ENCODE measurements around the gene ANKRD39. TPM values are rescaled to one million over a fixed set of nuclear protein-coding genes. Genes with fewer than 3 reads are reported as not detected.
A peak's percentile ranks its signal among the peaks of the same experiment; 100 is the strongest.

ANKRD39 gene
- total RNA-seq, 2 donors from 2014 or later, result 9.5 to 11.7 TPM

DNA sequence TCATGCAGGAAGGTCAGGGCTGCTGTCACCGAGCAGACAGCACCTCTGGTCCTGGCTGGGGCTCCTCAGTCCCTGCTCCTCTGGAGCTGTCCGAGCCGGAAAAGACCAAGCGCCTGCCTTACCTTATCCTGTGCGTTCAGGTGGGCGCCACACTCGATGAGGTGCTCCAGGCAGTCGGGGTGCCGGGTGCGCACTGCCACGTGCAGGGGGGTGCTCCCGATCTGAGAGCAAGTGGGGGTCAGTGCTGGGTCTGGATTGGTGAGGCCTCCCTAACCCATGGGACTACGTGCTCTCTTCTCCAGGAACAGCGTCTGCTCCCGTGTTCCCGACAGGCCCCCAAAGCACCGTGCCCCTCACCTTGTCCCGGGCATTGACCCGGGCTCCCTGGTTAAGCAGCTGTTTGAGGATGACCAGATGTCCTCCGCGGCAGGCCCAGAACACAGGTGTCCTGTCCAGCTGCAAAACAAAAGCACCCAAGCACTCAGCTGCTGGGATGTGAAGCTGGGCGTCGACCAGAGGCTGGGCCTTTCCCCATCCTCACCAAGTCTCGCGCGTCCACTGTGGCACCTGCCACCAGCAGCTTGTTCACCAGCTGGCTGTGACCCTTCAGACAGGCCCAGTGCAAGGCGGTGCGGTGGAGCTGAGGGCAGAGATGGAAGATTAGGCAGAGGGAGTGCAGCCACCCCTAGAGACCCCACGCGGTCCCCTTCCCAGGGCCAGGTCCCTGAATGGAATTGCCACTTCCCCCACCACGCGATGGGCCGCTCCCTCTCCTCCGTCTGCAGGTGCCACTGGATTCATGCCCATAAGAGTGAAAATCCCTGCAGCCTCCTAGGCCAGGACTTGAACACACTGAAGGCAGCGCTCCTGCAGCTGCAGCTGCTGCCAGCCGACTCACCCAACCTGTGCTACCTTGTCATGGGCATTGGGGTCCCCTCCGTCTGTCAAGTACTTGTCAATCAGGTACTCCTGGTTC is 17.7 kb downstream of the ANKRD39 start:
- intact Hi-C loops (cut with DNase I, micrococcal nuclease), result no loop called here
- no peak for ATAC-seq
- no peak for DNase-seq

DNA sequence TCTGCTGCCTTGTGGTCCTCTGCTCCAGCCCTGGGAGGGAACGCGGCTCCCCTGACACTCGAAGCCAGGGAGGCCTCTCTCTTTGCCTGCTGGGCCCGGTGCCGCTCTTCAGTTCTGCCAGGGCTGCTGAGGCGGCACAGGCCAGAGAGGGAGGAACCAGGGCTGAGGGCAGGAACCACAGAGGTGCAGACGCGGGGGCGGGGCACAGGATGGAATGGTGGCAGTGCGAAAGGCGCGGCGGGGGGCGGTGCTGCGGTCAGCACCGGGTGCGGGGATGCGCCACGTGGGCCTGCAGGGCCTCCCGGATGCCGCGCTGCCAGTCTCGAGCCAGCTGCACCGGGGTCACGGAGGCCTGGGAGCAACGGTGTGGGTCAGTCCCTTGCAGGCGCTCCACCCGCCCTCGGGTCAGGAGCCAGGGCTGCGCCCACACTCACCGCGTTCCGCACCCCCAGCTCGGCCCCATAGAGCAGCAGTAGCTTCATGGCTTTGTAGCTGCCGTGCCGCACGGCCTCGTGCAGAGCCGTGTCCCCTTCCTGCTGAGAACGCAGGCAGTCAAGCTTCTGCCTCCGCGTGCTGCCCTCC is 18.4 kb downstream of the ANKRD39 start:
- DNase-seq, result peak; percentile 80 to 92

DNA sequence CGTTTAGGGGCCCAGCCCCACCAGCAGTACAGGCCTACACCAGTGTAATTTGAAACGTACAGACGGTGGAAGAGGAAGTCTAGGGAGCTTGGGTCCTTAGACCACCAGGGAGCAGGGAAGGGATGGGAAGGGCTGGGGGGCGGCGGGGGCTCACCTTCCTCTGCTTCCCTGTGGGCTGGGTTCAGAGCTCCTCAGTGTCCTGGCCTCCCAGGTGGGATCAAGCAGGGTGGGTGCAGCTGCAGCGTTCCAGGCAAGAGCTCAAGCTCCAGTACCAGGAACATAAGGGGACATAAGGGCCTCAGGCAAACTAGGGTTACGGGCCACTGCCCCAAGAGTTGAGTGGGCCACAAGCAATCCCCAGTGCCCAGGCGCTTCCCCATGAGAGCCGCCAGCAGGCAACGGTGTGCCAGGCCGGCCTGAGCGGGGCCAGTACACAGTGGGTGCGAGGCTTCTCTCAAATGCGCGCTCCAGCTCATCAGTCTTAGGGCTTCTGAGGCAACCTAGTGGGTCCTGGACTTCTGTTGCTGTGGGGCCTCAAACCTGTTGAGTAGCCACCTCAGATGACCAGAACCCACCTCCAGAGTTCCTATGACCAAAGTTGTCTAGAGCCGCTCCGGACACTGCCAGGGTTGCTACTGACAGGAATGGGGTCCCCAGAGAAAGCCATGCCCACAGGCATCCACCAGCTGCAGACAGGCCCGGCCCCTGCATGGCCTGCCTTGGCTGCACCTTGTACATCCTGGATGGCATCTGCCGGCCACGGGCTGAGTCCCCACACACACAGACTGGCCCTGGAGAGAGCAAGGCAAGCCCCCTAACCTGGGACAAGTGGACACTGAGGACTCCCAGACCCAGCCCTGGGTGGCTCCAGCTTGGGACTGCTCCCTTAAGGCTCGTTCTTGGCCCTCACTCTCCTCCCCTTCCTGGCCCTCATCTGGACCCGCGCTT is 19.2 kb downstream of the ANKRD39 start:
- intact Hi-C loops (cut with DNase I, micrococcal nuclease), result no loop called here
- DNase-seq (peak in 1 of 2 donors; percentile 23), ATAC-seq (peak; percentile 17)

More for the DNA sequence above, 18.4 kb downstream of the ANKRD39 start:
- intact Hi-C loops (cut with DNase I, micrococcal nuclease), result no loop called here
- peak; percentile 89 for ATAC-seq

DNA sequence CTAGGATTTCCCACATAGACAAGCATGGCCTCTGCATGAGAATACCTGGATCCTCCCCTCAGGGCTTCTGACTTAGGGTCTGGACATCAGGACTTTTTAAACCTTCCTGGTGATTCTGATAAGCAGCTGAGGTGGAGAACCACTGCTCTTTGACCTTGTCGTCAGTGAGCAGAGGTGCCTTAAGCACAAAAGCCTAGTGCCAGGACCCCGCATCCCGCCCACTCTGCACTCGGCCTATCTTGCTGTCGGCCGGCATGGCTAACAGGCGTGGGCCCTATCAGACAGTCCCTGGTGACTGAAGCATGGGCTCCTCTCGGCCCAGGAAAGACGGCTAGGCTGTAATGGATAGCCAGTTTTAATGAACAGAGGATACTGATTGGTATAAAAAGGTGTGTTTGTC is 20.2 kb downstream of the ANKRD39 start:
- ATAC-seq, result no peak
- intact Hi-C loops (cut with DNase I, micrococcal nuclease), result no loop called here
- no peak for DNase-seq

DNA sequence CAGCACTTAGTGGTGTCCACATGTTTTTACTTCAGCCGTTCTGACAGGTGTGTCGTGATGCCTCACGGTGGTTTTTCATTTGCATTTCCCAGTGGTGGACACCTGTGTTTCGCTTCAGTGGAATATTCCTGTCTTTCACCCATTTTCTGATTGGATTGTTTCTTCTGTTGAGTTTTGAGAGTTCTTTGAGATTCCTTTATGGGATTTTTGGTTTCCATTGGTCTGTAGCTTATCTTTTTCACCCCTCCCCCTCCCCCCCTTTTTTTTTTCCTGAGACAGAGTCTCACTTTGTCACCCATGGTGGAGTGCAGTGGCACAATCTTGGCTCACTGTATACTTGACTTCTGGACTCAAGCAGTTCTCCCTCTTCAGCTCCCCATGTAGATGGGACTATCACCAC is 22.0 kb downstream of the ANKRD39 start:
- no peak for ATAC-seq
- intact Hi-C loops (cut with DNase I, micrococcal nuclease), result no loop called here
- no peak for DNase-seq

DNA sequence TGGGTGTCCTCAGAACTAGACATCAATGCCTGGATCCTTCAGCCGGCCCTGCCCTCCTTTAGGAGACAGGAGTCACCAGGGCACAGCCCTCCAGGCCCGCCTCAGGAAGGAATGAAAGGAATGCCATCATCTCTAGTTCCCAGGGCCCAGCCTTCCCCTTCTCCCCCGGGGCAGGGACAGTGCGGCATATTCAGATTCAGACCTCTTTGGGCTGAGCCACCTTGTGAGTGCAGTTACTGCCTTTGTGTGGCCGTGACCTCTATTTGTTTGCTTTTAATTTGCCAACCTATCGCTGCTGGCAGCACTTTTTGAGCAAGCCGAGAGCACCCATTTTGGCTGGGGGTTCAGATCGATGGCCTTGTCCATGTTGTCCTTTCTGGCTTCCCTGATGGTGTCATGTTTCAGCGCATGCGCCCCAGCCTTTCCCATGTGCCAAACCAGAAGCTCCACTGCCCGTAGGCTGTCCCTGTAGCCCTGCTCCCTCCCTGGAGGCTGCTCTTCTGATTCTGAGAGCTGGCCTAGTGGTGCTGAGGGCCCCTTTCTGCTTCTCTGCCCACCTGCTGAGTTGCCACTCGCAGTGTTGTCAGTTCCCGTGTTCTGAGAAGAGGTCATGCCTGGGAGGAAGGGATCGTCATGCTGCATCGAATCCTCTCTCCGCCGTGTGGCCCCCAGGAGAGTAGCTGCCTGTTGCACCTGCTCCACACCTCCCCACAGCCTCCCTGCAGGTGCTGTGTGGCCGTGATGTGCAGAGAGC is 24.9 kb downstream of the ANKRD39 start:
- intact Hi-C loops (cut with DNase I, micrococcal nuclease), result no loop called here
- no peak for DNase-seq
- peak; percentile 13 for ATAC-seq

DNA sequence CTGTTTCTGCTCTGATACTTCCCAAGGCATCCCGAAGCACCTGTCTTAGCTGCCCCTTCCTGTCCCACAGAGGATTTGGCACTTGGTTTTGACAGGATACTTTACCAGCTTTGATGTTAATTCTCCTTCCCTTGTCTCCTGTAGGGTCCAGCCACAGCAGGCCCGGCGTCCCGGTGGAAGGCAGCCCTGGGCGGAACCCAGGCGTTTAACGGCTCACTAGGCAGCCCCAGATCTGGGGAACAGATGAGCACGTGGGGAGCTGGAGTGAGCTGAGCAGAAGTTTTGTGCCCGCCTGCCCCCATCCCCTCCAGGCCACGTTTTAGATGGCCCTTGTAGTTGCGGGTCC is 25.4 kb downstream of the ANKRD39 start:
- intact Hi-C loops (cut with DNase I, micrococcal nuclease), result no loop called here
- DNase-seq, result no peak
- no peak for ATAC-seq

DNA sequence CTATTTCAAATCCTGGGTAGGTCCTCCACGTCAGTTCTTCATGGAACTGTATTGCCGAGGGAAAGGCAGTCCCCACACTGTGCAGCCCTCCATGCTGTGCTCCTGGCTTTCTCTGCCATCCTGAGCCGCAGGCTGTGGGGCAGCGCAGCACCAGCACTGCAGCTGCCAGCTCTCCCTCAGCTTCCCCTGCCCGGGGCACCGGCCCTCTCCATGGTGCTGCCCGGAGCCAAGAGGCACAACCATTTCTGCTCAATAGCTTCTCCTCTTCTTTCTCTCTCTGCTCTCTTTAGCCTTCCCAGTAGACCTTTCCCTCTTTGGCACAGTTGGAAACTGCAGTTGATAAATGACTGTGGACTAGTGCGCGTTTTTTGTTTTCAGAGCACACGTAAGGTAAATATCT is 26.1 kb downstream of the ANKRD39 start:
- intact Hi-C loops (cut with DNase I, micrococcal nuclease), result no loop called here
- DNase-seq (no peak), ATAC-seq (peak; percentile 29)

DNA sequence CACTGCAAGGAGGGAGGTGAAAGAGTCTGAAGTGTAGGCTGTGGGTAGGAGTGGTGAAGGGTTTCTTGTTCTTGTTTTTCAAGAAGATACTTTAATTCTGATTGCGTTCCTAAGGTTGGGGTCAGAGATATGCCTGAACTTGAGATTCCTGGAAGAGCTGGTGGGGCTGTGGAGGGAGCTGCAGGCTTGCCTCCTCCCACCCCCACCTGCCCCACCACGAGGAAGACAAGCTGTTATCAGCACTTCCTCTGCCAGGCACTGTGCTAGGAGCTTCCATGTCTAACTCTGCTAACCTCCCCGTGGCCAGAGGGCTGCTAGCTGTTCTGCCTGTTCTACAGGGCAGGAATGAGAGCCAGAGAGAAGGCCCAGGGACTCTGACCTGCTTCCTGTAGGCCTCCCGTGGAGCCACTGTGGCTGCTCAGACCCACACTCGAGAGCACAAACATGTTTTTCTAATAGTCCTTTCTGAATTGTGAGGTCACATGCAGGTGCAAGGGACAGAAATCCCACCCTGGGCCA is 27.7 kb downstream of the ANKRD39 start:
- intact Hi-C loops (cut with DNase I, micrococcal nuclease), result no loop called here
- ATAC-seq, result no peak
- DNase-seq, result no peak

DNA sequence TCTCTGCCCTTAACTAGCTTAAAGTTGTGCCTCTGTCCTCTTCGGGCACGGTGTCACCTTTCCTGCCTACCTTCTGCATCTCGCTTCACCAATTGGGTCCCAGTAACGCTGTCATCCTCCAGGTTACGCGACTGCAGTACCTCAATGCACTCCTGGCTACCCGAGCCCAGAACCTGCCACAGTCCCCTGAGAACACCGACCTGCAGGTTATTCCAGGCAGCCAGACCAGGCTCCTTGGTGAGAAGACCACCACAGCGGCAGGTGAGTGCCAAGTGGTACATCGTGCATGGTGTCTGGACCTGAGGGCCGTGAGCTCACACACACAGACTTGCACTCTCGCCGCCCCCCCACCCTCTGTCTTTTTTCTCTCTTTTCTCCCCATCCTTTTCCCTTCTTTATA is 28.9 kb downstream of the ANKRD39 start:
- DNase-seq, result no peak
- intact Hi-C loops (cut with DNase I, micrococcal nuclease), result no loop called here
- ATAC-seq, result no peak

DNA sequence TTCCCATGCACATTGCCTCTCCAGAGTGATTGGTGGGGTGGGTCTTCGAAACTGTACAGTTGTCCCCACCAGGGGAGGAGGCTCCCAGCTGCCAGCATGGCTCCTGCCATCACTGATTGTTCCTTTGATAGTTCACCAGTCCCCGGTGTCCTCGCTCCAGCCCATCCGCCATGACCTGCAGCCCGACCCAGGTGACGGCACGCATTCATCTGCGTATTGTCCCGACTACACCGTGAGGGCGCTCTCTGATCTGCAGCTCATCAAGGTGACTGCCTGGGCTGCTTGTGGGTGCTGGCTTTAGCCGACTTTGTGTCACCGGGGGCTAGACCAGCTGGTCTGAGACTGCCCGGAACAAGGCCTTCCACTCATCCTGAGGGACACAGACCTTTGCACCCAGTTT is 29.4 kb downstream of the ANKRD39 start:
- intact Hi-C loops (cut with DNase I, micrococcal nuclease), result no loop called here
- DNase-seq (no peak), ATAC-seq (no peak)

DNA sequence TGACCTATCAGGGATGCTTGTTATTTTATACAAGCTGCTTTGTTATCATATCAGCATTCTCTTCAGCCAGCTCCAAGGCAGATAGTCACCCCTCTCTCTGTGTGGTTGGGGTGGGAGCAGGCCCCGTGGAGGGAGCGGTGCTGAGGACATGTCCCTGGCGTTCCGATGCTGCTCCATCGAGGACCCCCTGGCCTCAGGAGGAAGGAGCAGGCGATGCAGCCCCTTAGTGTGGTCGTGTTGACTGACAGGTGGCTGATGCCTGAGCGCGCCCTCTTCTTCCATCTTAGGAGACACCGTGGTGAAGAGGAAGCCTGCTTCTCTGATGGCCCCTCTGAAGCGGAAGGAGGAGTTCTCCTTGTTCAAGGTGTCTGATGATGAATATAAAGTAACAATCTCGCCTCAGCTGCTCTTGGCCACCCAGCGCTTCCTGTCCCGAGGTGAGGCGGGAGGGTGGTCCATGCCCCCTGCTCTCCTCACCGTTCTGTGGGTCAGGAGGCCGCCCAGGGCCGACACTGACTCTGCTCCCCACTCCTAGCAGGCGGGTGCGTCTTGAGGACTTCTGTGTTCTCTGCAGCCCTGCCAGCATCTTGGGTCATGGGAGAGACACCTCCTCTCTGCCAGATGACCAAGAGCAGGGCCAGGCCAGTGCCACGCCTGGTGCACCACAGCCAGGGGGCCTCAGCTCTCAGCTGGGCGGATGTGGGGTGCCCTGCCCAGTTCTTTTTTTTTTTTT is 31.1 kb downstream of the ANKRD39 start:
- intact Hi-C loops (cut with DNase I, micrococcal nuclease), result no loop called here
- no peak for DNase-seq
- no peak for ATAC-seq

DNA sequence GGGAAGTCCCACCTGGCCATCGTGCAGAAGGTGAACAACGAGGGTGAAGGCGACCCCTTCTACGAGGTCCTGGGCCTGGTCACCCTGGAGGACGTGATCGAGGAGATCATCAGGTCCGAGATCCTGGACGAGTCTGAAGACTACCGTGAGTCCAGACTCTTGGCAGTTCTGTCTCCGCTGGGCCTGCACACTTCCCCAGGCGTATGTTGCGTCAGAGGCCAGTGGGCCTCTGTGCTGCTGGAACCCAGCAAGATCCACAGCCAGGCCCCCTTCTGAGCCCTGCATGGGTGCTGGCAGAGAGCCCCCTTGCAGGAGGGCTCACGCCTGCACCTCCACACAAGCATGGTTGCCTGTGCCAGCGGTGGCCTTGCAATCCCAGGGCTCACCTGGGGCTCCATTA is 32.8 kb downstream of the ANKRD39 start:
- DNase-seq (no peak), ATAC-seq (no peak)
- intact Hi-C loops (cut with DNase I, micrococcal nuclease), result no loop called here

DNA sequence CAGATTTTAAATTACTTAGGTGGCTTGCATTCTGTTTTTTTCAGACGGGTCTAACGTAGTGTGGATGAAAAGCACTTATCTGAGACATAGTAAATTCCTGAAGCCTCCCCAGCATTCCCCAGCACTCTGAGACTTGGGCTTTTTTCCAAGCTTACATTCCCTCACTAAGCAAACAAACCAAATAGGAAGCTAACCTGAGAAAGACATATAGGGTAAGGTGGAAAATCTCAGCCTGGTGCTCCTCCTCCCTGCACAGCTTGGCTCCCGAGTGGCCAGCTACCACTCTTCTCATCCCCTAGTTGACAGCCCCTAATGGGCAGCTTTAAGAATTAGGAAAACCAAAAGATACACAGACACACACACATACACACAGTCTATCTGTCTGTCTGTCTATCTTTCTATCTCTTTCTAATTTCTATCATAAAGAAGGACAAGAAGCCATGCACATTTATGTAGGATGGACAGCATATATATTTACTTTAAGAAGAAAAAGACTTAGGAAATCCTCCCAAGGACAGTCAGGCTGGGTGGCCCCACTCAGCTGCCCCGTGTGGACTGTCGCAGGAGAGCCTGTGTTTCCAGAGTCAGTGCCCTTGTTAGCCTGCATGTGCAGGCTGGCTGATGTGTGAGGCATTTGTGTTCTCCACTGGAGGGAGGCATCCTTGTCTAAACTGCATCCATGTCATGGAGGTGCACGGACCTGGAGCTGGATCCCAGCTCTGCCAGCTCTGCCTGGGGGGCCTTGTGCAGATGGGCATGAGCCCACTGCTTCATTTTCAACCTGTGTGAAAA is 33.5 kb downstream of the ANKRD39 start:
- intact Hi-C loops (cut with DNase I, micrococcal nuclease), result no loop called here
- ATAC-seq (peak; percentile 50), DNase-seq (no peak)

DNA sequence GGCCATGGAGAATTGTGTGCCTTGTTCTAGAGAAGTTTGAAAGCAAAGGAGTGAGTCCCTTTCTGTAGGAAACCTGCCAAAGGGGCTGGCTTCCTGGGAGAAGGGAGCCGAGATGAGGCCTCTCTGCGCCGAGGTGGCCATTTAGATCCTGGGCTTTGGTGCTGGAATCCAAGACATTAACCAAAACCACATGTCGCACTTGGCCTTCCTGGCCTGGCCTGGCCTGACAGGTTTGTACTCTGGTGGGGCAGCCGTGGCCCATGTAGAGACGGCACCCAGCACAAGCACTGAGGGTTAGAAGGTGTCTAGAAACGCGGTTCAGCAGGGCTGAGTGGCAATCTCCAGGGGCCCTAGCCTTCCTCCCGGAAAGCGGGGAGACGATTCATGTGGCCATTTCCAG is 34.6 kb downstream of the ANKRD39 start:
- no peak for DNase-seq
- intact Hi-C loops (cut with DNase I, micrococcal nuclease), result no loop called here

DNA sequence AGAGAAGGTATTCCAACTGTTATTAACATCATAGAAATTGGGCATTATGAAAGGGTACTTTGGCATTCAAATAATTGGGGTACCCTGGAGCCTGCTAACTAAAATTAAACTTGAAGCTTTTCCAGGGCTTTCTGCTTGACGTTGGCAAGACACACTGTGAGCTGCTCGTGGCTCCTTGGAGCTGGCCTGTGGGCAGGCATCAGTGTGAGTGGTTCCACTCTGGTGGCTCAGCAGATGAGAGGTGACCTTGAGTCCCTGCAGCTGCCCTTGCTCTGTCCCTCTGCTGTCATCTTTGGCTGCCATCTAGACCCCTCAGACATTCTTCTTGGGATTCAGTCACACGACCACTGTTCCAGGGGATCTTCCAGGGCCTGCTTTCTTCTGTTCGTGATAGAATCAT is 35.0 kb downstream of the ANKRD39 start:
- ATAC-seq (no peak), DNase-seq (no peak)
- intact Hi-C loops (cut with DNase I, micrococcal nuclease), result no loop called here

More for the DNA sequence above, 34.6 kb downstream of the ANKRD39 start:
- no peak for ATAC-seq

DNA sequence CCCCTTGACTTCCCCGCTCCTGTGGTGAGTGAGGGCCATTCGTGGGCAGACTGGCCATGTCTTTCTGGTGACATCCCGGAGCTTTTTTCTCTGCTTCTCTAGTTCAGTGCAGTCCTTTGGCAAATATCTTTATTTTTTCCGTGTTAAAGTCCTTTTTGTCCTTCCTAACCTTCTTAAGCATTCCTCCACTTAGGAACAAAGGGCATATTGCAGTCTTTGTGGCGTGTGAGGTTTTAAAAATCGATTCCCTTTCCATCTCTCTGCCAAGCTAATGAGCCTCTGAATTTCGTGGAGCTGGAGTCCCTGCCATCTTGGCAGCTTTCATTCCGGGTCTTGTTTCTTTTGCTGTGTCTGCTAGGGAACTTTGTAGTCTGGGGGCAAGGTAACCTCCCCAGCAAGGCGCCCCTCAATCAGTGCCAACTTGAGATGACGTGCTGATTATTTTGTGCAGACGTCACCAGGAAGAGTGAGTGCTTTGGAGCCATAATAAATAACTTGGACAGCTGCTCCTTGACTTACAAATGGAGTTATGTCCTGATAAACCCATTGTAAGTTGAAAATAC is 36.6 kb downstream of the ANKRD39 start:
- ATAC-seq, result no peak
- intact Hi-C loops (cut with DNase I, micrococcal nuclease), result no loop called here
- no peak for DNase-seq

All from left colon (tissue), 2 donors.